HCT116 (cell line): ENCODE data around the gene SIAE. TPM values are rescaled to one million over a fixed set of nuclear protein-coding genes. Genes with fewer than 3 reads are reported as not detected.

Experiments
- ATAC-seq: fragments of 200-7000 bp; cut with Tn5 transposase; 2 replicates; pipeline ENCODE4 v1.9.1; 2020; ENCODE audit warnings: mild to moderate bottlenecking, moderate library complexity
- BruUV-seq: library from RNA; stranded (reverse); fragments of 400-500 nt; replicated peaks from 2 replicates; lab custom pipeline; 2021; lab: Mats Ljungman, UMichigan
- CTCF ChIA-PET: fragments of 300-600 bp; sonication (Branson Sonifier 250); formaldehyde crosslinking; loops from one replicate; lab custom pipeline; 2021; ENCODE audit warnings: antibody characterized with exemption; lab: Charles Lee
- POLR2A ChIA-PET: fragments of 300-600, 350-600 bp; sonication (Branson Sonifier 250); formaldehyde crosslinking; loops from one replicate; lab custom pipeline; 2021; ENCODE audit warnings: antibody characterized with exemption; lab: Charles Lee
- RAD21 ChIA-PET, 2 experiments: fragments of 300-600 bp; sonication (Branson Sonifier 250); formaldehyde crosslinking; loops; one replicate each; lab custom pipeline; 2023; ENCODE audit warnings: low total read pairs in 2 of 2; ENCODE audit not compliant: uncharacterized antibody in 2 of 2, unreplicated experiment in 2 of 2, low non-redundant PET in 1 of 2; lab: Charles Lee
- DNase-seq: peaks from one replicate; pipeline ENCODE4 v3.0.0-alpha.2; 2010; ENCODE audit warnings: low read depth, low spot score
- H2AFZ ChIP-seq: fragments of 200-600 bp; shearing (Covaris generic), sonication (generic); 2 replicates; pipeline ENCODE4 v1.6.1; 2017; ENCODE audit warnings: low read depth, mixed run types, mixed read lengths, antibody characterized with exemption, low read length; ENCODE audit not compliant: poor library complexity, severe bottlenecking
- H3K27ac ChIP-seq: 2 replicates; pipeline ENCODE4 v1.5.1; 2012; ENCODE audit warnings: low read depth, low read length
- H3K27me3 ChIP-seq: fragments of 200-600 bp; sonication (generic); 2 replicates; pipeline ENCODE4 v1.6.1; 2016; ENCODE audit warnings: mixed run types, low read length, mixed read lengths; ENCODE audit not compliant: insufficient read depth
- H3K36me3 ChIP-seq, 2 experiments: fragments of 200-500 bp in 1 of 2; fragments of 200-600 bp in 1 of 2; sonication (Bioruptor generic) in 1 of 2; sonication (generic) in 1 of 2; 2 replicates each; pipeline versions ENCODE4 v1.5.1 to v1.6.1; 2014 to 2016; ENCODE audit warnings: low read length in 2 of 2, inconsistent platforms in 1 of 2, mixed read lengths in 1 of 2, mixed run types in 1 of 2; ENCODE audit not compliant: insufficient read depth in 2 of 2, control insufficient read depth in 1 of 2
- H3K4me1 ChIP-seq, 2 experiments: fragments of 200-600 bp in 1 of 2; sonication (generic) in 1 of 2; 2 replicates each; pipeline versions ENCODE4 v1.5.1 to v1.6.1; 2012 to 2017; ENCODE audit warnings: low read length in 2 of 2, inconsistent platforms in 1 of 2, mild to moderate bottlenecking in 1 of 2, mixed read lengths in 1 of 2, mixed run types in 1 of 2, moderate library complexity in 1 of 2; ENCODE audit not compliant: insufficient read depth in 2 of 2, control insufficient read depth in 1 of 2
- H3K4me2 ChIP-seq: fragments of 200-600 bp; sonication (generic); 2 replicates; pipeline ENCODE4 v1.6.1; 2017; ENCODE audit warnings: mixed run types, low read length, mixed read lengths
- H3K4me3 ChIP-seq, 2 experiments: fragments of 200-600 bp in 1 of 2; sonication (generic) in 1 of 2; replicated peaks in 1 of 2; 2 replicates each; pipeline ENCODE4 v1.5.1; 2011 to 2016; ENCODE audit warnings: low read length in 2 of 2, control low read depth in 1 of 2, low read depth in 1 of 2, mild to moderate bottlenecking in 1 of 2, mixed read lengths in 1 of 2, mixed run types in 1 of 2
- H3K79me2 ChIP-seq: fragments of 200-600 bp; sonication (generic); 2 replicates; pipeline ENCODE4 v1.6.1; 2017; ENCODE audit warnings: mild to moderate bottlenecking, mixed run types, low read length, moderate library complexity, mixed read lengths; ENCODE audit not compliant: insufficient read depth
- H3K9ac ChIP-seq: fragments of 200-600 bp; sonication (generic); 2 replicates; pipeline ENCODE4 v1.6.1; 2016; ENCODE audit warnings: low read length, mixed read lengths
- H3K9me2 ChIP-seq: fragments of 200-600 bp; sonication (generic), shearing (Covaris generic); 2 replicates; pipeline ENCODE4 v1.6.1; 2017; ENCODE audit warnings: mixed run types, mild to moderate bottlenecking, moderate library complexity; ENCODE audit not compliant: insufficient read depth
- H3K9me3 ChIP-seq, 2 experiments: fragments of 200-500 bp in 1 of 2; fragments of 200-600 bp in 1 of 2; sonication (Bioruptor generic) in 1 of 2; sonication (generic) in 1 of 2; 2 replicates each; pipeline ENCODE4 v1.6.1; 2014 to 2017; ENCODE audit warnings: low read length in 2 of 2, mixed read lengths in 2 of 2, inconsistent platforms in 1 of 2, low read depth in 1 of 2, mild to moderate bottlenecking in 1 of 2, mixed run types in 1 of 2, moderate library complexity in 1 of 2; ENCODE audit not compliant: control insufficient read depth in 1 of 2, insufficient read depth in 1 of 2
- H4K20me1 ChIP-seq: fragments of 200-600 bp; sonication (generic), shearing (Covaris generic); 2 replicates; pipeline ENCODE4 v1.6.1; 2017; ENCODE audit warnings: mixed run types, mild to moderate bottlenecking, moderate library complexity; ENCODE audit not compliant: insufficient read depth
- CBX3 ChIP-seq: IDR thresholded peaks from 2 replicates; pipeline ENCODE4 v1.6.1; 2012; ENCODE audit warnings: low read depth
- CTCF ChIP-seq, 3 experiments: fragments of 200-600 bp in 1 of 3; sonication (generic) in 1 of 3; IDR thresholded peaks in 2 of 3; conservative IDR thresholded peaks in 1 of 3; 2 replicates each; pipeline ENCODE4 v1.5.1; 2012 to 2017; ENCODE audit warnings: low read depth in 2 of 3, low read length in 2 of 3, antibody characterized with exemption in 1 of 3, borderline replicate concordance in 1 of 3, control low read depth in 1 of 3, mild to moderate bottlenecking in 1 of 3, mixed read lengths in 1 of 3, mixed run types in 1 of 3, moderate library complexity in 1 of 3; ENCODE audit not compliant: insufficient read depth in 1 of 3
- EGR1 ChIP-seq: IDR thresholded peaks from 2 replicates; pipeline ENCODE4 v1.6.1; 2012; ENCODE audit warnings: low read depth
- EZH2 ChIP-seq: fragments of 200-600 bp; sonication (generic); IDR thresholded peaks from 2 replicates; pipeline ENCODE4 v1.6.1; 2017; ENCODE audit warnings: antibody characterized with exemption, mixed run types
- EZH2phosphoT487 ChIP-seq: fragments of 200-600 bp; IDR thresholded peaks from 2 replicates; pipeline ENCODE4 v1.6.1; 2018; ENCODE audit warnings: antibody characterized with exemption, borderline replicate concordance
- FOSL1 ChIP-seq: IDR thresholded peaks from 2 replicates; pipeline ENCODE4 v1.6.1; 2012; ENCODE audit warnings: low read depth
- POLR2A ChIP-seq: IDR thresholded peaks from 2 replicates; pipeline ENCODE4 v1.7.0; 2011; ENCODE audit warnings: borderline replicate concordance; ENCODE audit not compliant: insufficient read depth, insufficient read length; ENCODE audit errors: extremely low read depth
- POLR2AphosphoS5 ChIP-seq: IDR thresholded peaks from 2 replicates; pipeline ENCODE4 v1.6.1; 2011; ENCODE audit warnings: mild to moderate bottlenecking, low read depth, low read length, moderate library complexity
- RAD21 ChIP-seq: IDR thresholded peaks from 2 replicates; pipeline ENCODE4 v1.6.1; 2012; ENCODE audit warnings: low read depth, mild to moderate bottlenecking
- REST ChIP-seq: IDR thresholded peaks from 2 replicates; pipeline ENCODE4 v1.6.1; 2012; ENCODE audit warnings: low read depth
- SIN3A ChIP-seq: IDR thresholded peaks from 2 replicates; pipeline ENCODE4 v1.6.1; 2012; ENCODE audit warnings: low read depth
- SRF ChIP-seq: IDR thresholded peaks from 2 replicates; pipeline ENCODE4 v1.6.1; 2012; ENCODE audit warnings: low read depth
- TCF7L2 ChIP-seq: IDR thresholded peaks from 2 replicates; pipeline ENCODE4 v1.7.0; 2011; ENCODE audit warnings: borderline replicate concordance, inconsistent platforms; ENCODE audit not compliant: insufficient read depth, insufficient read length; ENCODE audit errors: extremely low read depth
- YY1 ChIP-seq: IDR thresholded peaks from 2 replicates; pipeline ENCODE4 v1.6.1; 2011; ENCODE audit warnings: low read length, low read depth, moderate library complexity, mild to moderate bottlenecking; ENCODE audit not compliant: insufficient replicate concordance; ENCODE audit errors: extremely low read depth
- ZFX ChIP-seq: fragments of 450-650 bp; IDR thresholded peaks from 2 replicates; pipeline ENCODE4 v1.6.1; 2017
- intact Hi-C: fragments of 100-400 bp; cut with micrococcal nuclease; formaldehyde crosslinking; loops from 2 replicates; pipeline ENCODE4 v1.10.0; 2022
- total RNA-seq: library from RNA; stranded (reverse); gene quantifications from one replicate; pipeline ENCODE4 v1.2.1, GENCODE V29; 2021; ENCODE audit not compliant: unreplicated experiment
- TF ChIP-seq, protein P1 (sequence below): IDR thresholded peaks from 2 replicates; pipeline ENCODE4 v1.6.1; 2011; ENCODE audit warnings: mild to moderate bottlenecking, low read length, moderate library complexity; ENCODE audit not compliant: insufficient replicate concordance; ENCODE audit errors: extremely low read depth
- TF ChIP-seq, protein P2 (sequence below): IDR thresholded peaks from 2 replicates; pipeline ENCODE4 v1.6.1; 2012
- TF ChIP-seq, protein P3 (sequence below): IDR thresholded peaks from 2 replicates; pipeline ENCODE4 v1.6.1; 2012

Gene SIAE
- total RNA-seq, 1 experiment from 2014 or later, result 39.2 TPM

- no peak overlapping the region for H3K27ac ChIP-seq
- DNase-seq (peak; percentile 3), ATAC-seq (no peak; the same call in 1 of the 2 replicates)
- intact Hi-C loops, result no loop called here
- no peaks in the 10 kb centered on the region for H3K9me3 ChIP-seq
- H3K4me3 ChIP-seq, result no peak overlapping the region
- no peaks in the 10 kb centered on the region for H4K20me1 ChIP-seq
- no peaks in the 10 kb centered on the region for H3K79me2 ChIP-seq
- no peak overlapping the region for H3K9ac ChIP-seq
- H3K9me2 ChIP-seq, result no peaks in the 10 kb centered on the region
- H3K36me3 ChIP-seq, result no peaks in the 10 kb centered on the region
- H3K4me2 ChIP-seq, result no peak overlapping the region
- peaks cover 19% of the 10 kb centered on the region for H3K27me3 ChIP-seq
- no peaks in the 10 kb centered on the region for H3K4me1 ChIP-seq
- BruUV-seq, result no TSS peak
- TF ChIP-seq, protein P1, sequence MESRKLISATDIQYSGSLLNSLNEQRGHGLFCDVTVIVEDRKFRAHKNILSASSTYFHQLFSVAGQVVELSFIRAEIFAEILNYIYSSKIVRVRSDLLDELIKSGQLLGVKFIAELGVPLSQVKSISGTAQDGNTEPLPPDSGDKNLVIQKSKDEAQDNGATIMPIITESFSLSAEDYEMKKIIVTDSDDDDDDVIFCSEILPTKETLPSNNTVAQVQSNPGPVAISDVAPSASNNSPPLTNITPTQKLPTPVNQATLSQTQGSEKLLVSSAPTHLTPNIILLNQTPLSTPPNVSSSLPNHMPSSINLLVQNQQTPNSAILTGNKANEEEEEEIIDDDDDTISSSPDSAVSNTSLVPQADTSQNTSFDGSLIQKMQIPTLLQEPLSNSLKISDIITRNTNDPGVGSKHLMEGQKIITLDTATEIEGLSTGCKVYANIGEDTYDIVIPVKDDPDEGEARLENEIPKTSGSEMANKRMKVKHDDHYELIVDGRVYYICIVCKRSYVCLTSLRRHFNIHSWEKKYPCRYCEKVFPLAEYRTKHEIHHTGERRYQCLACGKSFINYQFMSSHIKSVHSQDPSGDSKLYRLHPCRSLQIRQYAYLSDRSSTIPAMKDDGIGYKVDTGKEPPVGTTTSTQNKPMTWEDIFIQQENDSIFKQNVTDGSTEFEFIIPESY, result no peak
- no peak for TF ChIP-seq SRF
- no peak for TF ChIP-seq CTCF (IDR thresholded peaks at IDR 0.05 in 2 of 3, conservative IDR thresholded peaks at IDR 0.05 in 1 of 3; ENCODE audit: borderline replicate concordance in 1 of 3, insufficient read depth in 1 of 3, low read depth in 2 of 3, low read length in 2 of 3)
- no peak for TF ChIP-seq FOSL1
- TF ChIP-seq EZH2phosphoT487, result no peak
- TF ChIP-seq SIN3A, result no peak
- TF ChIP-seq, protein P2, sequence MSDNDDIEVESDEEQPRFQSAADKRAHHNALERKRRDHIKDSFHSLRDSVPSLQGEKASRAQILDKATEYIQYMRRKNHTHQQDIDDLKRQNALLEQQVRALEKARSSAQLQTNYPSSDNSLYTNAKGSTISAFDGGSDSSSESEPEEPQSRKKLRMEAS, result no peak
- no peak for TF ChIP-seq EGR1
- no peak for TF ChIP-seq TCF7L2
- no peak for TF ChIP-seq EZH2
- TF ChIP-seq RAD21, result no peak
- no peak for TF ChIP-seq ZFX
- no peak for TF ChIP-seq CBX3
- TF ChIP-seq YY1, result no peak
- TF ChIP-seq, protein P3, sequence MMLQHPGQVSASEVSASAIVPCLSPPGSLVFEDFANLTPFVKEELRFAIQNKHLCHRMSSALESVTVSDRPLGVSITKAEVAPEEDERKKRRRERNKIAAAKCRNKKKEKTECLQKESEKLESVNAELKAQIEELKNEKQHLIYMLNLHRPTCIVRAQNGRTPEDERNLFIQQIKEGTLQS, result no peak
- no peak for TF ChIP-seq POLR2A
- TF ChIP-seq POLR2AphosphoS5, result no peak
- TF ChIP-seq REST, result no peak
- no peak overlapping the region for H2AFZ ChIP-seq
- RAD21 ChIA-PET, result no interaction called here
- CTCF ChIA-PET, result no interaction called here
- POLR2A ChIA-PET, result no interaction called here
Measured at GRCh38 chr11:124602193-124602592, 71.3 kb downstream of the SIAE start.
